Muscle layer of colon (tissue), 2 donors: ENCODE results near the gene PRKX.
"Not testable (repeated sequence)": the region's sequence is repeated elsewhere in the genome, so short reads cannot be mapped to it uniquely, and the experiment has no call there.

ENCODE experiments used
- H3K27ac ChIP-seq: one replicate; pipeline ENCODE4 v1.7.0; 2013; ENCODE audit warnings: low read depth, mild to moderate bottlenecking, low read length, moderate library complexity
- H3K27me3 ChIP-seq, 2 donors: one replicate each; pipeline ENCODE4 v1.7.0; 2013; ENCODE audit warnings: low read length in 2 of 2, mild to moderate bottlenecking in 2 of 2; ENCODE audit not compliant: insufficient read depth in 2 of 2, control insufficient read depth in 1 of 2
- H3K36me3 ChIP-seq: one replicate; pipeline ENCODE4 v1.7.0; 2013; ENCODE audit warnings: mild to moderate bottlenecking, low read length; ENCODE audit not compliant: insufficient read depth
- H3K4me1 ChIP-seq: one replicate; pipeline ENCODE4 v1.7.0; 2013; ENCODE audit warnings: mild to moderate bottlenecking, low read length; ENCODE audit not compliant: insufficient read depth
- H3K4me3 ChIP-seq, 2 donors: one replicate each; pipeline ENCODE4 v1.7.0; 2013; ENCODE audit warnings: low read length in 2 of 2, low read depth in 1 of 2, mild to moderate bottlenecking in 1 of 2, moderate library complexity in 1 of 2
- H3K9ac ChIP-seq: one replicate; pipeline ENCODE4 v1.7.0; 2013; ENCODE audit warnings: low read length
- H3K9me3 ChIP-seq: one replicate; pipeline ENCODE4 v1.7.0; 2013; ENCODE audit warnings: mild to moderate bottlenecking, low read length
- donor health status: abdominal sarcoma.
- donor health status: Adenocarcinoma of cecum.

Gene PRKX

DNA sequence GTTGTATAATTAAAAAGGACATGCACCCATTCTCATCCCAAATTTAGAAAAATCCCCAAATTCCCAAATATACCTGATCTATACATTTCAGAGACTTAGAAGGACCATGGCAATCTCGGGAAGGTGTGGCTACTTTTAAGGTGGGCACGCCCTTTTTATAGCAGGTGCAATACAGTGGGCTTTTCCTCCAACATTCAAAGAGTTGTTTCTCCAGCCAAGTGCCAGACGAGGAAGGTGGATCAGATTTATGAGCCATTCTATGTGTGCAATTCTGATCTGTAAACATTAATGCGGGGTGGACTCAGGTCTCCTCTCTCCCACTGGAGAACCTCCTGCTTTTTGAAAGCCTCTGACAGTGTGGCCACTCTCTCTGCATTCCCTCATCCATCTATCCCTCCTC is 33.8 kb downstream of the PRKX start:
- H3K27me3 ChIP-seq: no peaks in the 10 kb centered on the region
- H3K9ac ChIP-seq: no peak overlapping the region

DNA sequence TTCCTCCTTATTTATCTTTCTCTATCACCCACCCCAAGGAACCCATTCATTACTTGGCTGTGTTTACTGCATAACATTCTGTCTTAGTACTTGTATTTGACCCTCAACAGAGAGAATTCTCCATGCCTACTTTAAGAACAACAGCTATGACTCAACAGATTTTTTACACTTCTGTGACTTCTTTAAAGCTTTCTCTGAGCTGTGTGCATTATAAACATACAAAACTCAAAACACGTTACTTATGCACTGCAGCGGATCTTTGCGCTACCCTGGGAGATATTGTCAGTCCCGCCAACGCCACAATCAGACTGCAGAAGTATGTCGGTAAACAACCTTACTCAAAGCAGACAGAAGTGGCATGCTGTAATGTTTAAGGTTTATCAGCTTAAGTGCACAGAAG is 35.1 kb downstream of the PRKX start:
- no peak overlapping the region for H3K9ac ChIP-seq
- H3K27ac ChIP-seq: no peak overlapping the region
- H3K9me3 ChIP-seq: no peaks in the 10 kb centered on the region
- H3K36me3 ChIP-seq: no peaks in the 10 kb centered on the region
- H3K4me3 ChIP-seq: no peak overlapping the region
- H3K4me1 ChIP-seq: no peaks in the 10 kb centered on the region
- no peaks in the 10 kb centered on the region for H3K27me3 ChIP-seq

More for the DNA sequence above, 33.8 kb downstream of the PRKX start:
- Histone ChIP-seq H3K36me3 (no peaks in the 10 kb centered on the region), H3K9me3 (no peaks in the 10 kb centered on the region), H3K27ac (no peak overlapping the region), H3K4me3 (no peak overlapping the region), H3K4me1 (no peaks in the 10 kb centered on the region)

DNA sequence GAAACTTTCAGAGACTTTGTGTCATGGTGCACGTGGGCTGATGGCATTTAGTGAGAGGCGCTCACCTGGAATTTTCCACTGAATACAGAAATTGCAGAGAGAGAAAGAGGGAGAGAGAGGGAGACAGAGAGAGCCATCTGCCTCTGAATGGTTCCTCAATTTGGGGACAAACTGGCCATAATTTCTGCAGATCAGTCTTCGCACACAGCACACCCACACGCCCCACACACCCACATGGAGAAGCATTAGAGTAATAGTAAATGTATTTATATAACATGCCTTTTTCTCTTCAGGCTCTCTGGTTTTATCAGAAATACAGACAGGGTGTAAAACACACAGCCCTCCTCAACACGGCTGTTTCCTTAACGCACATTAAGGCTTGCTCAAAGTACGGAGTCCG is 38.6 kb downstream of the PRKX start:
- H3K4me3 ChIP-seq: no peak overlapping the region
- no peaks in the 10 kb centered on the region for H3K36me3 ChIP-seq
- H3K27ac ChIP-seq: no peak overlapping the region
- no peaks in the 10 kb centered on the region for H3K27me3 ChIP-seq
- H3K4me1 ChIP-seq: no peaks in the 10 kb centered on the region
- no peaks in the 10 kb centered on the region for H3K9me3 ChIP-seq
- no peak overlapping the region for H3K9ac ChIP-seq

- H3K36me3 ChIP-seq: no peaks in the 10 kb centered on the region
- no peaks in the 10 kb centered on the region for H3K27me3 ChIP-seq
- no peak overlapping the region for H3K4me3 ChIP-seq
- no peak overlapping the region for H3K9ac ChIP-seq
- no peak overlapping the region for H3K27ac ChIP-seq
- no peaks in the 10 kb centered on the region for H3K4me1 ChIP-seq
- no peaks in the 10 kb centered on the region for H3K9me3 ChIP-seq
Observed at GRCh38 chrX:3669841-3670475, 43.5 kb downstream of the PRKX start.

DNA sequence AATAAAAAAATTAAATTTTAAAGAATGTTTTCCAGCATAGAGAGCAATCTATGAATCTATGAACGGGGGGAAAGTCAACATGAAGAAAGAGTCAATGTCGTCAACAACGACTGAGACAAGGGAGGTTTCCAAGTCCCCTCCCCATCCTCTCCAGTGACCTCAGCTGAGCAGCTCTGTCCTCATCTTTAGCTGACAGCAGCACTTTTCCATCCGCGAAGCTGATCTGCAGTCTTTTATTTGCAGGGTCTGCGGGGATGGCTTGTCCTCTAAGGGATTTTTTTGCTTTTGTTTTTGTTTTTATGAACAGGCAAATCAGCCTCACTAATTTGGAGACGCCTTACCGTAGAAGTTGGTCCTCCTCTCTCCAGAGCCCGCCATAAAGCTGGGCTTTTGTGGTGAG is 46.5 kb downstream of the PRKX start:
- Histone ChIP-seq H3K9ac (no peak overlapping the region), H3K4me1 (no peaks in the 10 kb centered on the region), H3K4me3 (no peak overlapping the region), H3K27me3 (no peaks in the 10 kb centered on the region), H3K27ac (no peak overlapping the region), H3K9me3 (no peaks in the 10 kb centered on the region), H3K36me3 (no peaks in the 10 kb centered on the region)

DNA sequence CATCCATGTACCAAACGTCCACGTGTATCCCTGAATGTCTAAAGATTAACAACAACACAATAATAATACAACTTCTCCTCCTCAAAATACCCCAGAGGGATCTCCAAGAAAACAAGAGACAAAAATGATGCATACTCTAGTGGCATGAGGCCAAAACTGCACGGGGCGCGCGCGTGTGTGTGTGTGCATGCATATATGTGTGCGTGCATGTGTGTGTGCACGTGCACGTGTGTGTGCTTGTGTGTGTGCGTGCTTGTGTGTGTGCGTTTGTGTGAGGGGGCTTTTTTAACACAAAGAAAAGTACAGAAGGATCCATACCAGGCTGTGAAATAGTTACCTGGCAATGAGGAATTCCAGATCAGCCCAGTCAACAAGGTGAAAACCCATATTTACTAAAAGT is 48.5 kb downstream of the PRKX start:
- Histone ChIP-seq H3K9me3 (no peaks in the 10 kb centered on the region), H3K27me3 (no peaks in the 10 kb centered on the region), H3K27ac (no peak overlapping the region), H3K4me1 (no peaks in the 10 kb centered on the region), H3K4me3 (no peak overlapping the region), H3K9ac (no peak overlapping the region), H3K36me3 (no peaks in the 10 kb centered on the region)

DNA sequence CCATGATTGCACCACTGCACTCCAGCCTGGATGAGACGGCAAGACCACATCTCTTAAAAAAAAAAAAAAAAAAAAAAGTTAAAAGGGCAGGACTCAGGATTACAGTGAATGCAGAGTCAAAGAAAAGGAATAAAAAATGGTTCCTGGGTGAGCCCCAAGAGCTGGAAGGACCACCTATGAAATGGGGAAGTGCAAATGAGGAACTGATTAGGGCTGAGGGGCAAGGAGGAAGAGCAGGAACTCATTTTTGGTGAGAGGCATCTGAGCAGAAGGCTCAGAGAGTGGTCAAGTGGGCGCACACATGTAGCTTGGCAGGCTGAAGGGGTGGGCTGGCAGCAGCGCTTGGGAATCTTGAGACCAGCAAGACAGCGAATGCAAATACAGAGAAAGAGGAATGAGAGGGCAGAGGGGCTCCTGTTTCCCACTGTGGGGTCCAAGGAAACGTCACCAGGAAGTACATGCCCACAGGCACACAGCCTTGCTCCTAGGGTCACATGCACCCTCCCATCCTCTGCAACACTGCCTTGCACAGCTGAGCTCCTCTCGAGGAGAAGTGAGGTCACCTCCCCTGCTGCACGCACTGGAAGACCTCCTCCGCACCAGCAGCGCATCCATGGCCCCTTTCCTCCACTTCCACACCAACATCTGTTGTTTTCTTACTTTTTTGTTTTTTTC is 49.7 kb downstream of the PRKX start:
- not testable (repeated sequence) for H3K4me1 ChIP-seq, H3K9me3 ChIP-seq, H3K9ac ChIP-seq, H3K4me3 ChIP-seq, H3K27ac ChIP-seq, H3K27me3 ChIP-seq, H3K36me3 ChIP-seq

DNA sequence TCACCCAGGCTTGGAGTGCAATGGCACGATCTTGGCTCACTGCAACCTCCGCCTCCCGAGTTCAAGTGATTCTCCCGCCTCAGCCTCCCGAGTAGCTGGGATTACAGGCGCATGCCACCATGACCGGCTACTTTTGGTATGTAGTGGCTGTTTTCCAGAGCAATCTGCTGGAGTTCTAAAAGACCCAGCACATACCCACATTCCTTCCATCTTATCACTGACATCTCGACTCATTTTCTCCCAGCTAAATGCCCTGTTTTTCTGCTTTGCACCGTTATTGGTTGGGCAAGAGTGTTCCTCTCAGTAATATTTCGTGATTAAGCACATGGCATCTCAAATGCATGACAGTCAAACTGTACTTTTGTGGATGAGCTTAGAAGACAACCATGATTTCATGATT is 53.7 kb downstream of the PRKX start:
- H3K4me1 ChIP-seq: no peaks in the 10 kb centered on the region
- no peaks in the 10 kb centered on the region for H3K27me3 ChIP-seq
- H3K36me3 ChIP-seq: no peaks in the 10 kb centered on the region
- H3K9me3 ChIP-seq: no peaks in the 10 kb centered on the region
- H3K9ac ChIP-seq: no peak overlapping the region
- H3K4me3 ChIP-seq: no peak overlapping the region
- no peak overlapping the region for H3K27ac ChIP-seq

DNA sequence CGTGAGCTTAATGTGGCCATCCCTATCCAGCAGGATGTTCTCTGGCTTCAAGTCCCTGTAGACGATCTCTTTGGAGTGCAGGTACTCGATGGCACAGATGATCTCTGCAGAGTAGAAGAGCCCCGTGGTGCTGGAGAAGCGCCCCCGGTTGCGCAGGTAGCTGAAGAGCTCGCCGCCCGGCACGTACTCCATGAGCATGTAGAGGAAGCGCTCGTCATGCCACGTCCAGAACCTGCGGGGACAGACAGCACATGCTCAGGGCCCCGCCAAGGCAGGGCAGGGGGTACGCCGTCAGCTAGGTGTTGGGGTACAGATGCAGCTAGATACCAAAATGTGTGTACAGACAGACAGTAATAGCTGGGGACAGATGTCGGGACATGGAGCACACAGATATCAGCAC is 58.3 kb downstream of the PRKX start:
- Histone ChIP-seq H3K27me3 (no peaks in the 10 kb centered on the region), H3K9ac (no peak overlapping the region), H3K4me3 (no peak overlapping the region), H3K27ac (no peak overlapping the region), H3K4me1 (no peaks in the 10 kb centered on the region), H3K36me3 (no peaks in the 10 kb centered on the region), H3K9me3 (no peaks in the 10 kb centered on the region)

GRCh38 chrX:3653111-3653510 is 60.3 kb downstream of the PRKX start:
- no peaks in the 10 kb centered on the region for H3K4me1 ChIP-seq

DNA sequence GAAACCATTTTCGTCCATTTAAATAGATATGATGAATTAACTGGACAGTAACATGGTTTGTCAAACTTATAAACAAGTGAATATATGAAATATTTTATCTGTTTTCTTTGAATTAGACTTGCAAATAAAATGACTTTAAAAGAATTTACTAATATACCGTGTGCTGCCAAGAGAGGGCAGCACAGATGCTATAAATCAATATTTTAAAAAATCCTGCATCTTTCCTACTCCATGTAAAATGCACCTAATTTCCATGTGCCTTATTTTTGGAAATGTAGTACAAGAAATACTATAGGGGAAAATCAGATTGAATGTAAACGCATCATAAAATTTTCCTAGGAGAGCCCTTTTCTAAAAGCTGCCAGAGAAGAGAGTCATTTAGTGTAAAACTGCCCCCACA is 62.2 kb downstream of the PRKX start:
- Histone ChIP-seq H3K4me3 (no peak overlapping the region), H3K36me3 (no peaks in the 10 kb centered on the region), H3K9ac (no peak overlapping the region)

More at GRCh38 chrX:3653111-3653510, 60.3 kb downstream of the PRKX start:
- H3K27me3 ChIP-seq: no peaks in the 10 kb centered on the region
- H3K9me3 ChIP-seq: no peaks in the 10 kb centered on the region
- no peak overlapping the region for H3K9ac ChIP-seq
- H3K36me3 ChIP-seq: no peaks in the 10 kb centered on the region
- H3K4me3 ChIP-seq: no peak overlapping the region
- no peak overlapping the region for H3K27ac ChIP-seq

DNA sequence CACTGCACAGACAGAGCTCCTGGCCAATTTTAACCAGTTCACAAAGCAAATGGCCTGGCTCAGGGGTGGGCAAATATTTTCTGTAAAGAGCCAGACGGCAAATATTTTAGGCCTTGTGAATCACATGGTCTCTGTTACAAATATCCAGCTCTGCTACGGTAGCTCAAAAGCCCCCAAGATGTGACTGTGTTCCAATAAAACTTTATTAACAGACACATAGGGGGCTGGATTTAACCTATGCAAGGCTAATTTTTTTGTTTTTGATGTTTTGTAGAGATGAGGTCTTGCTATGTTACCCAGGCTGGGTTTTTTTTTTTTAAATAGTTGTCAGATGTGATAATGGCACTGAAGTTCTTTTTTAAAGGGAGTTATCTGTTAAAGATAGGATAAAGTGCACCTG is 65.4 kb downstream of the PRKX start:
- H3K27me3 ChIP-seq: no peaks in the 10 kb centered on the region
- no peaks in the 10 kb centered on the region for H3K36me3 ChIP-seq
- no peak overlapping the region for H3K4me3 ChIP-seq
- H3K27ac ChIP-seq: no peak overlapping the region
- no peaks in the 10 kb centered on the region for H3K9me3 ChIP-seq
- H3K9ac ChIP-seq: no peak overlapping the region
- H3K4me1 ChIP-seq: no peaks in the 10 kb centered on the region

More for the DNA sequence above, 62.2 kb downstream of the PRKX start:
- H3K27me3 ChIP-seq: no peaks in the 10 kb centered on the region
- no peak overlapping the region for H3K27ac ChIP-seq
- H3K4me1 ChIP-seq: no peaks in the 10 kb centered on the region
- H3K9me3 ChIP-seq: no peaks in the 10 kb centered on the region
